GM12892 (cell line): ENCODE data around the gene BRCA1.
"Not testable (repeated sequence)": the region's sequence is repeated elsewhere in the genome, so short reads cannot be mapped to it uniquely, and the experiment has no call there.

Source experiments
- DNase-seq: peaks from one replicate; pipeline ENCODE4 v3.0.0; 2011; ENCODE audit not compliant: insufficient read length
- FAIRE-seq: peaks from 2 replicates; lab custom pipeline; 2011; peaks lifted over from hg19 to GRCh38; lab: Jason Lieb, UNC
- POLR2A ChIP-seq: IDR thresholded peaks from 2 replicates; pipeline ENCODE4 v1.6.1; 2011; ENCODE audit warnings: low read depth, low read length, control low read depth
- POLR2AphosphoS5 ChIP-seq: IDR thresholded peaks from 2 replicates; pipeline ENCODE4 v1.6.1; 2011; ENCODE audit warnings: low read depth, low read length, control low read depth
- TAF1 ChIP-seq: IDR thresholded peaks from 2 replicates; pipeline ENCODE4 v1.6.1; 2011; ENCODE audit warnings: low read depth, mild to moderate bottlenecking, control low read depth, low read length, borderline replicate concordance

The BRCA1 gene

GRCh38 chr17:43151880-43152456, 26.8 kb upstream of the BRCA1 start:
- no peak for DNase-seq
- TF ChIP-seq TAF1 (no peak), POLR2AphosphoS5 (no peak), POLR2A (no peak)
- FAIRE-seq, result no peak

GRCh38 chr17:43146649-43147048, 21.5 kb upstream of the BRCA1 start:
- no peak for FAIRE-seq
- DNase-seq, result no peak
- TF ChIP-seq POLR2AphosphoS5, result no peak
- no peak for TF ChIP-seq POLR2A

- TF ChIP-seq POLR2A (no peak), TAF1 (no peak), POLR2AphosphoS5 (no peak)
- FAIRE-seq (no peak), DNase-seq (no peak)
These were observed 18.0 kb upstream of the BRCA1 start for GRCh38 chr17:43143201-43143600.

GRCh38 chr17:43142153-43142552, 17.0 kb upstream of the BRCA1 start:
- DNase-seq (no peak), FAIRE-seq (no peak)
- TF ChIP-seq TAF1 (no peak), POLR2AphosphoS5 (no peak), POLR2A (no peak)

GRCh38 chr17:43140396-43141332, 15.5 kb upstream of the BRCA1 start:
- DNase-seq (no peak), FAIRE-seq (no peak)
- TF ChIP-seq POLR2AphosphoS5 (no peak), TAF1 (no peak), POLR2A (no peak)

- DNase-seq, FAIRE-seq: not testable (repeated sequence)
These were observed 13.4 kb upstream of the BRCA1 start for GRCh38 chr17:43138531-43138930.

- not testable (repeated sequence) for FAIRE-seq, DNase-seq
These were observed 11.4 kb upstream of the BRCA1 start for GRCh38 chr17:43136574-43136973.

- DNase-seq (no peak), FAIRE-seq (no peak)
- no peak for TF ChIP-seq POLR2A
- no peak for TF ChIP-seq TAF1
- TF ChIP-seq POLR2AphosphoS5, result no peak
These were observed 10.3 kb upstream of the BRCA1 start for GRCh38 chr17:43135454-43135819.

GRCh38 chr17:43134774-43135453, 9.8 kb upstream of the BRCA1 start:
- DNase-seq, result no peak
- no peak for FAIRE-seq
- no peak for TF ChIP-seq POLR2A
- TF ChIP-seq POLR2AphosphoS5, result no peak
- no peak for TF ChIP-seq TAF1

GRCh38 chr17:43133439-43133838, 8.3 kb upstream of the BRCA1 start:
- not testable (repeated sequence) for DNase-seq, FAIRE-seq

GRCh38 chr17:43132117-43132516, 7.0 kb upstream of the BRCA1 start:
- FAIRE-seq (no peak), DNase-seq (no peak)

GRCh38 chr17:43129671-43130010, 4.5 kb upstream of the BRCA1 start:
- FAIRE-seq (no peak), DNase-seq (no peak)
- no peak for TF ChIP-seq POLR2A
- TF ChIP-seq POLR2AphosphoS5, result no peak
- no peak for TF ChIP-seq TAF1

More at GRCh38 chr17:43132117-43132516, 7.0 kb upstream of the BRCA1 start:
- TF ChIP-seq TAF1 (no peak), POLR2A (no peak), POLR2AphosphoS5 (no peak)

GRCh38 chr17:43127333-43127876, 2.2 kb upstream of the BRCA1 start:
- DNase-seq, FAIRE-seq: not testable (repeated sequence)
